Testis (tissue), 2 donors: ENCODE measurements around the gene ACOX1.

Experiments
- POLR2A ChIP-seq: fragments of 450-650 bp; IDR thresholded peaks from one replicate; pipeline ENCODE4 v1.6.1; 2017; ENCODE audit warnings: antibody characterized with exemption, mild to moderate bottlenecking, moderate library complexity
- TF ChIP-seq, protein P1 (sequence below), 3 experiments: fragments of 450-650 bp in 2 of 3; fragments of 200-600 bp in 1 of 3; sonication (generic) in 1 of 3; IDR thresholded peaks; one replicate each; pipeline ENCODE4 v1.5.1; 2016 to 2019; ENCODE audit warnings: antibody characterized with exemption in 3 of 3, mild to moderate bottlenecking in 2 of 3, moderate library complexity in 1 of 3

DNA sequence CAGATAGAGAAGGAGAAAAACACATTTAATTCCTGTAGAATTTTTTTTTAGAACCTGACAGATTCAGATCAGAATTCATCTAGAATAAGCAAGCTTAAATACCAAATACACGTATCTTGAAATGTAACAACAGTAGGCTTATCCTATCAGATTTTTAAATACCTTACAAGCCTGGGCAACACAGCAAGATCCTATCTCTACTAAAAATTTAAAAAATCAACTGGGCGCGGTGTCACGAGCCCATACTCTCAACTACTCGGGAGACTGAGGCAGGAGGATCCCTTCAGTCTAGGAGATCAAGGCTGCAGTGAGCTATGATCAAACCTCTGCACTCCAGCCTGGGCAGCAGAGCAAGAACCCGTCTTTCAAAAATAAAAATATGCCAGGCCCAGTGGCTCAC lies 13.5 kb downstream of the ACOX1 start:
- TF ChIP-seq, protein P1, sequence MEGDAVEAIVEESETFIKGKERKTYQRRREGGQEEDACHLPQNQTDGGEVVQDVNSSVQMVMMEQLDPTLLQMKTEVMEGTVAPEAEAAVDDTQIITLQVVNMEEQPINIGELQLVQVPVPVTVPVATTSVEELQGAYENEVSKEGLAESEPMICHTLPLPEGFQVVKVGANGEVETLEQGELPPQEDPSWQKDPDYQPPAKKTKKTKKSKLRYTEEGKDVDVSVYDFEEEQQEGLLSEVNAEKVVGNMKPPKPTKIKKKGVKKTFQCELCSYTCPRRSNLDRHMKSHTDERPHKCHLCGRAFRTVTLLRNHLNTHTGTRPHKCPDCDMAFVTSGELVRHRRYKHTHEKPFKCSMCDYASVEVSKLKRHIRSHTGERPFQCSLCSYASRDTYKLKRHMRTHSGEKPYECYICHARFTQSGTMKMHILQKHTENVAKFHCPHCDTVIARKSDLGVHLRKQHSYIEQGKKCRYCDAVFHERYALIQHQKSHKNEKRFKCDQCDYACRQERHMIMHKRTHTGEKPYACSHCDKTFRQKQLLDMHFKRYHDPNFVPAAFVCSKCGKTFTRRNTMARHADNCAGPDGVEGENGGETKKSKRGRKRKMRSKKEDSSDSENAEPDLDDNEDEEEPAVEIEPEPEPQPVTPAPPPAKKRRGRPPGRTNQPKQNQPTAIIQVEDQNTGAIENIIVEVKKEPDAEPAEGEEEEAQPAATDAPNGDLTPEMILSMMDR (IDR thresholded peaks at IDR 0.05), result no peak
- TF ChIP-seq POLR2A, result no peak
